GM18867 (cell line): ENCODE data around the gene HAAO.
A peak's percentile ranks its signal among the peaks of the same experiment; 100 is the strongest.
"Not testable (repeated sequence)": the region's sequence is repeated elsewhere in the genome, so short reads cannot be mapped to it uniquely, and the experiment has no call there.

Source experiments
- ATAC-seq: cut with Tn5 transposase; IDR thresholded peaks from one replicate; pipeline ENCODE4 v1.9.1; 2021; ENCODE audit warnings: mild to moderate bottlenecking, moderate library complexity; ENCODE audit not compliant: unreplicated experiment

The HAAO gene

DNA sequence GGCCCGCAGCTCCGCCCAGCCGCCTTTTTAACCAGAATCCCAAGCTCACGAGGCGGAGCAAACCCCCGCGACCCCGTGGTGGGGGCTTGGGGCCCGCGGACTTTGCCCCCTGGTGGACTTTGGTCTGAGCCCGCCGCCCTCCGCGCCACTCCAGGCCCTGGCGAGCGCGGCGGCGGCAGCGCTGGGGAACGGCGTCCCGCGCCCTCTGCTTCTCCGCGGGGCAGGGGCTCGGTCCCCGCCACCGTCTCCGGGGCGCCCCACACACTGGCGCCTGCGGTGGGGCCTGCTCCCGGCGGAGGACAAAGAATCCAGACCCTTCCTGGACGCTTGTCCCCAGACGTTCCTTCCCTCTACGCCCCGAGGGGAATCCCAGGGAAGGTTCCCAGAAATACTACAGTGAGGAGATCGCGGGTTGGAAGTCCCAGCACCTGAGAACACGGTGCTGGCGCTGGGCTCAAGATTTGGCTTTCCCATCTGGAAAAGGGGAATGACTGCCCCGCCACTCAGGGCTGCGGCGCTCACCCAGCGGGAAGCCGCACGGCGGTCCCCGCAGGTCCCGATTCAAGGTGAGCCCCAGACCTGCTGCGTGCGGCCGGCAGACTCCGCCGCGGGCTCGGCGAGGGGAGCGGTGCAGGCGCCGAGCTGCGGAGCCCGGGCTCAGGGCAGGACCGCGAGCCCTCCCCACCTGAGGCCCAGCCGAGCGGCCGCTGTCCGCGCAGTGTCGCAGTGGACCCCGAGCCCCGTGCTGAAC lies at the start of gene HAAO:
Gene HAAO, minus strand, starts transcription at position 1 of the 751 bp plus-strand sequence. CDS start 47 bp downstream, outside the sequence.
- ATAC-seq, result peak; percentile 27

- no peak for ATAC-seq
These were observed 49.0 kb upstream of the HAAO start for GRCh38 chr2:42841344-42841743.

DNA sequence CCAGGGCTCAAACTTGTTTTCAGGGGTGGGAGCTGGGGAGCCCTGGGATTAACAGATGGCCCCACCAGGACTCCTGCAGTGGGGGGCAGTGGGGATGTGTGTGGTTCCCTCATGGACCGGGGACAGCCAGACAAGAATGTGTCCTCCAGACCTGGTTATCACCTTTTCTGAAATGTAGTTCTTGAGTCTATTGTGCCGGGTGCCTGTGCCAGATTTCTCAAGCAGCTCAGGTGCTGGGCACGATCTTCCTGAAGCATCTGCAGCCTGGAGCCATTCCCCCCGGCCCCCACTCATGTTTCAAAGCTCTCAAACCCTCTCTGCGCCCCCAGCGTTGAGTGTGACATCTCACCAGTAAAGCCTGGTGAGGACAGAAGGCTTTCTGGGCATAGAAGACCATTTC lies 48.4 kb upstream of the HAAO start:
- ATAC-seq, result no peak

- ATAC-seq, result no peak
These were observed 47.6 kb upstream of the HAAO start for GRCh38 chr2:42839809-42840501.

GRCh38 chr2:42838133-42838532 lies 45.8 kb upstream of the HAAO start:
- ATAC-seq, result no peak

GRCh38 chr2:42835577-42836371 lies 43.4 kb upstream of the HAAO start:
- ATAC-seq, result no peak

DNA sequence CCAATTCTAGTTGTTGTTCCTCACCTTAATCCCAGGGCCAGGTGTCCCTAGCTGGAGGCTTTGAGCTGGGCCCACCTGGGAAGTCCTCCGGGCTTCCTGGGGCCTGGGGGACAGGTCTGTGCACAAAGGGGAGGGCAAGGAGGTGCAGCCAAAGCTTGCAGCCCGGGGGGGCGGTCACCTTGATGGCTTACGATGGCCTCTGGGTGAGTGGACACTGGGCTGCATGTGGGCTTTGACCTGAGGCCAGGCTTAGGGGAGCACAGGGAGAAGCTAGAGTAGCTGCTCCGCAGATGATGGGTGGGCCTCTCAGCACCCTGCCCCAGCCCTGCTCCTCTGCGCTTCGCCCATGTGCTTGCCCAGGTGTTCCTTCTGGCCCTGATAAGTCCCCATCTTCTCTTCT lies 41.8 kb upstream of the HAAO start:
- no peak for ATAC-seq

DNA sequence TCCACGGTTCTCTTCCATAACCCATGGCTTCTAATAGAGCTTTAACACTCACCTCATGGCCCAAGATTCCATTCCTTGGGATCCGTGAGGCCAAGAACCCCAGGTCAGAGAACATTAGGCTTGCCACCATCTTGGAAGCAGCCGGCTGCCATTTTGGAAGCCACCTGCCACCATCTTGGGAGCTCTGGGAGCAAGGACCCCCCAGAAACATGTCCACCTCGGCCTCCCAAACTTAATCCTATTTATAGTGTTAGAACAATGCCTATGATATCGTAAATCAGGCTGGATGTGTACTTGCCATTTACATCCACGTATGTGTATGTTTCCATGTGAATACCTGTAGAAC lies 39.9 kb upstream of the HAAO start:
- ATAC-seq, result no peak

- ATAC-seq, result not testable (repeated sequence)
These were observed 39.3 kb upstream of the HAAO start for GRCh38 chr2:42831575-42832288.

- no peak for ATAC-seq
These were observed 38.7 kb upstream of the HAAO start for GRCh38 chr2:42830922-42831574.

- ATAC-seq, result no peak
These were observed 37.5 kb upstream of the HAAO start for GRCh38 chr2:42829671-42830440.

- peak; percentile 84 for ATAC-seq
These were observed 36.4 kb upstream of the HAAO start for GRCh38 chr2:42828487-42829425.

DNA sequence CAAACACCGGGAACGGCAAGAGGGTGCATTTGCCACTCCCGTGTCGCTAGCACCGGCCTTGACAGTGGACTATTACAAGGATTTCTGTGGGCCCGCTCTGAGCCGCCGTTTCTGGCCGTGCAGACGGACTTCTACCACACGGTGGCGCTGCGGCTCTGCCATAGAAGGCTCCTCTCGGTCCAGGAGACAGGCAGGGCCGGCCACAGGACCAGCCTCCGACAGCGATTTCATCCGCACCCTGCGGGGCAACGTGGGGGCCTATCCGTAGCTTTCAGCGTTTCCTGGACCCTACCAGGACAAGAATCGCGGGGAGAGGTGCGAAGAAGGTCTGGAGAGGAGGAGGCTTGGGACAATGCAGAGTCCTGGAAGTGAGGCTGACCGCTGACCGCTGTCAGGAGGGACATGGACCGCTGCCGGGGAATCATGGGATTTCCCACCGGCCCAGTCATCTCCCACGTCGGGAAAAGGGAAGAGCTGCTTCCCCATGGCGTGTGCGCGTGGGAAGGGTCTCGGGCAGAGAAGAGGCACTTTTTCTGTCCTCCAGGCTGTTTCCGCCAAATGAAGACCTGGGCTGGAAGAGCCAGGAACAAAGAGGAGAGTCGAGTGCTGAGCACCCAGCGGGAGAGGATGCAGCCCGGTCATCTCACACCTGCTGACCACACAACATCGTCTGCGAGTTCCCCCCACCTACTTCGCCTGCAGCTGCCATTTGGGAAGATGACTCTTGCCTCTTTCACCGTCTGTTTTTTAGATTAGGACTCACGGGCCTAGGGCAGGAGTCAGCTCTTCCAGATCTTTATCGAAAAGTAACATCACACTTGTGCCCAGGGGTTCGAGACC lies 35.5 kb upstream of the HAAO start:
- ATAC-seq, result peak; percentile 71

- no peak for ATAC-seq
These were observed 33.8 kb upstream of the HAAO start for GRCh38 chr2:42826231-42826630.

- no peak for ATAC-seq
These were observed 32.0 kb upstream of the HAAO start for GRCh38 chr2:42824454-42824807.

DNA sequence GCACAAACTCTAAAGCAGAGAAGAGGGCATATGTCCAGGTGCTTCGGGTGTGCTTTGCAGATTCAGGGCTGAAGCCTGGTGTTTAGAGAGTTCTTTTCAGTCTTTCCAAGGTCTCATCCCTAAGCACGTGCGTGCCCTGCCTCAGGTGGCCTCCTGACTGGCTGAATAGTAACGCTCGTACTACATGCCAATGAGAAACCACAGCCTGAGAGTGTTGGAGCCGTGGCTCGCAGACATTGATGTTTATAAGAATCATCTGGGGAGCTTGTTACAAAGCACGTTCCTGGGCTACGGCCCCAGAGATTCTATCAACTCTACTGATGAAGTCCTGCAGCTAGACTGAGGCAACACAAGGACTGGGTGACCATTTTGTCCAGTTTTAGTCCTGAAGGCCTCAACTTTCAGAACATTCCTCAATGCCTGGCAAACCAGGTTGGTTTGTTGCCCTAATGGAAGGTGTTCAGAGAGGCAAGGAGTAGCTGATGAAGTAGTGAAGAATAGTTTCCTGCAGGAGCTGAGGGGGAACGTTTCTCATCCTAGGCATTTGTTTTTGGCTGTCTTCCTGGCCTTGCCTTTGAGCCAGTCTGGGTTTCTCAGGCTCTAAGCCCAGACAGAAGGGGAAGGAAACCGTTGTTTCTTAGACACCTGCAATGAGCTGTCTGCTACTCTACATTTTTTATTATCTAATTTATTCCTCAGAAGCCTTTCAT lies 31.5 kb upstream of the HAAO start:
- no peak for ATAC-seq

GRCh38 chr2:42819160-42819559 lies 26.8 kb upstream of the HAAO start:
- no peak for ATAC-seq
